ENCODE data around the gene MACROD2. TPM values are rescaled to one million over a fixed set of nuclear protein-coding genes. Genes with fewer than 3 reads are reported as not detected.

MACROD2 gene
- total and polyA plus RNA-seq, 4 donors: 0.66 to 10.5 (median 3.3) TPM

- Histone ChIP-seq H3K4me1 (ENCODE audit: control insufficient read depth in 4 of 4, insufficient read depth in 4 of 4, low read length in 3 of 4) (peaks cover 2 to 33% (median 23%) of the 10 kb centered on the region in 4 donors), H3K27ac (ENCODE audit: low read depth in 1 of 2, low read length in 2 of 2) (no peak overlapping the region), H3K27me3 (ENCODE audit: control insufficient read depth in 4 of 4, insufficient read depth in 4 of 4, low read length in 3 of 4) (no peaks in the 10 kb centered on the region), H3K9me3 (ENCODE audit: control insufficient read depth in 4 of 4, low read length in 3 of 4) (no peaks in the 10 kb centered on the region), H3K9ac (ENCODE audit: low read depth in 1 of 2, low read length in 2 of 2) (no peak overlapping the region), H3K4me3 (ENCODE audit: low read depth in 1 of 3, low read length in 3 of 3) (no peak overlapping the region), H3K36me3 (ENCODE audit: control insufficient read depth in 4 of 4, insufficient read depth in 3 of 4, low read depth in 1 of 4, low read length in 3 of 4) (no peaks in the 10 kb centered on the region)
- 81% methylated on average over 4 of the region's 4 CpGs for WGBS
- TF ChIP-seq FOXA2 (IDR thresholded peaks at IDR 0.05) (no peak), JUND (IDR thresholded peaks at IDR 0.05) (no peak), YY1 (IDR thresholded peaks at IDR 0.05) (no peak), SP1 (IDR thresholded peaks at IDR 0.05) (no peak), RXRA (IDR thresholded peaks at IDR 0.05) (no peak), FOXA1 (IDR thresholded peaks at IDR 0.05) (no peak), HNF4A (conservative IDR thresholded peaks at IDR 0.05) (no peak), MAX (IDR thresholded peaks at IDR 0.05) (no peak), RAD21 (IDR thresholded peaks at IDR 0.05) (no peak), GABPA (IDR thresholded peaks at IDR 0.05 in 1 of 2, conservative IDR thresholded peaks at IDR 0.05 in 1 of 2) (no peak), HNF4G (IDR thresholded peaks at IDR 0.05) (no peak), TAF1 (conservative IDR thresholded peaks at IDR 0.05) (no peak), NR2F2 (IDR thresholded peaks at IDR 0.05) (no peak), EGR1 (IDR thresholded peaks at IDR 0.05; ENCODE audit: low read depth in 2 of 2) (no peak), ATF3 (IDR thresholded peaks at IDR 0.05) (no peak), REST (IDR thresholded peaks at IDR 0.05) (no peak)
- TF ChIP-seq, protein P1, sequence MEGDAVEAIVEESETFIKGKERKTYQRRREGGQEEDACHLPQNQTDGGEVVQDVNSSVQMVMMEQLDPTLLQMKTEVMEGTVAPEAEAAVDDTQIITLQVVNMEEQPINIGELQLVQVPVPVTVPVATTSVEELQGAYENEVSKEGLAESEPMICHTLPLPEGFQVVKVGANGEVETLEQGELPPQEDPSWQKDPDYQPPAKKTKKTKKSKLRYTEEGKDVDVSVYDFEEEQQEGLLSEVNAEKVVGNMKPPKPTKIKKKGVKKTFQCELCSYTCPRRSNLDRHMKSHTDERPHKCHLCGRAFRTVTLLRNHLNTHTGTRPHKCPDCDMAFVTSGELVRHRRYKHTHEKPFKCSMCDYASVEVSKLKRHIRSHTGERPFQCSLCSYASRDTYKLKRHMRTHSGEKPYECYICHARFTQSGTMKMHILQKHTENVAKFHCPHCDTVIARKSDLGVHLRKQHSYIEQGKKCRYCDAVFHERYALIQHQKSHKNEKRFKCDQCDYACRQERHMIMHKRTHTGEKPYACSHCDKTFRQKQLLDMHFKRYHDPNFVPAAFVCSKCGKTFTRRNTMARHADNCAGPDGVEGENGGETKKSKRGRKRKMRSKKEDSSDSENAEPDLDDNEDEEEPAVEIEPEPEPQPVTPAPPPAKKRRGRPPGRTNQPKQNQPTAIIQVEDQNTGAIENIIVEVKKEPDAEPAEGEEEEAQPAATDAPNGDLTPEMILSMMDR (IDR thresholded peaks at IDR 0.05; ENCODE audit: low read depth, low read length, missing input control): no peak
- TF ChIP-seq, protein P2, sequence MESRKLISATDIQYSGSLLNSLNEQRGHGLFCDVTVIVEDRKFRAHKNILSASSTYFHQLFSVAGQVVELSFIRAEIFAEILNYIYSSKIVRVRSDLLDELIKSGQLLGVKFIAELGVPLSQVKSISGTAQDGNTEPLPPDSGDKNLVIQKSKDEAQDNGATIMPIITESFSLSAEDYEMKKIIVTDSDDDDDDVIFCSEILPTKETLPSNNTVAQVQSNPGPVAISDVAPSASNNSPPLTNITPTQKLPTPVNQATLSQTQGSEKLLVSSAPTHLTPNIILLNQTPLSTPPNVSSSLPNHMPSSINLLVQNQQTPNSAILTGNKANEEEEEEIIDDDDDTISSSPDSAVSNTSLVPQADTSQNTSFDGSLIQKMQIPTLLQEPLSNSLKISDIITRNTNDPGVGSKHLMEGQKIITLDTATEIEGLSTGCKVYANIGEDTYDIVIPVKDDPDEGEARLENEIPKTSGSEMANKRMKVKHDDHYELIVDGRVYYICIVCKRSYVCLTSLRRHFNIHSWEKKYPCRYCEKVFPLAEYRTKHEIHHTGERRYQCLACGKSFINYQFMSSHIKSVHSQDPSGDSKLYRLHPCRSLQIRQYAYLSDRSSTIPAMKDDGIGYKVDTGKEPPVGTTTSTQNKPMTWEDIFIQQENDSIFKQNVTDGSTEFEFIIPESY (IDR thresholded peaks at IDR 0.05): no peak
- DNase-seq (ENCODE audit: low spot score): no peak
Measured at GRCh38 chr20:15609921-15610320, 1614.6 kb downstream of the MACROD2 start.

Measured in liver (tissue), 9 donors.